Measurements from ENCODE around the gene TMEM25.
"Not testable (repeated sequence)": the region's sequence is repeated elsewhere in the genome, so short reads cannot be mapped to it uniquely, and the experiment has no call there.

The TMEM25 gene

DNA sequence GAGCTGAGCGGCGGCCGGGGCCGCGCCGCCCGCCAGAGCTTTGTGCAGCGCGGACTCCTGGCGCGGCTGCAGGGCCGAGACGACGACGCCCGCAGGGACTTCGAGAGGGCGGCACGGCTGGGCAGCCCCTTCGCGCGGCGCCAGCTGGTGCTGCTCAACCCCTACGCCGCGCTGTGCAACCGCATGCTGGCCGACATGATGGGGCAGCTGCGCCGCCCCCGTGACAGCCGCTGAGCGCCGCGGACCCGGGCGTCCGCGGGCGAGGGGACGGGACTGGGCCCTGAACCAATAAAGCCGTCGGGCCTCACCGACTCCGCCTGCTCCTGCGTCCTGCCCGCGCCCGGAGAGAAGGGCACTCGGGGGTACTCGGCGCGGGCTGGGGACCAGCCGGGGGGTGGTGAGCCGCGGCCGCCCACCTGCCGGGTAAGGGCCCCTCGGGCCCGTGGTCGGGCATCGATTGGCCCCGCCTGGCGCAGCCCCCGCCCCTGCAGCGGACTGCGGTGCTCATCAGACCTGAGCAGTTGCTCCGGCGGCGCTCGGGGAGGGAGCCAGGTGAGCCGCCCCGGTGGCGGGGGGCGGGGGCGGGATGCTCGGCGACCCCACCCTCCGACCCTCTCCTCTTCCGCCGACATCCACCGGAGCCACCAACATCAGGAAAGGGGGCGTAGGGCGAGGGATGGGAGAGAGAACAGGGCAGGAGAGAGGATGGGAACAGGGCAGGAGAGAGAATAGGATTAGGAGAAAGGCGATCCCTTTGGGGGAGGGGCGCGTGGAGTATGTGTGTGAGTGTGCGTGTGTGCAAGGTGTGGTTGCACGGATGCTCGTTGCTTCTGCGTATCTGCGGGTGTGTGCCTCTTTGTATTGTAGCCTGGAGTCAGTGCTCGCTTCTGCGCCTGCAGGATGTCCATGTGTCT is at the start of gene TMEM25:
Gene TMEM25 (plus strand): TSS at position 510 of the 914 bp plus-strand sequence. CDS start 610 bp downstream, outside the sequence.
- DNase-seq = peak; percentile 84

DNA sequence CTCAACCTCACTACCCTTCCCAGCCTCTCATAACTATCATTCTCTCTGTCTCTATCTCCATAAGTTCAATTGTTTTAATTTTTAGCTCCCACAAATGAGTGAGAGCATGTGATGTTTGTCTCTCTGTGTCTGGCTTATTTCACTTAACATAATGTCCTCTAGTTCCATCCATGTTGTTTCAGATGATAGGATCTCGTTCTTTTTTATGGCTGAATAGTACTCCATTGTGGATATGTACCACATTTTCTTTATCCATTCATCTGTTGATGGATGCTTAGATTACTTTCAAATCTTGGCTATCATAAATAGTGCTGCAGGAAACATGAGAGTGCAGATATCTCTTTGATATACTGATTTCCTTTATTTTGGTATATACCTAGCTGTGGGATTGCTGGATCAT is 49.8 kb upstream of the TMEM25 start:
- not testable (repeated sequence) for DNase-seq

- DNase-seq = no peak
Measured at GRCh38 chr11:118484405-118484804, 46.6 kb upstream of the TMEM25 start.

DNA sequence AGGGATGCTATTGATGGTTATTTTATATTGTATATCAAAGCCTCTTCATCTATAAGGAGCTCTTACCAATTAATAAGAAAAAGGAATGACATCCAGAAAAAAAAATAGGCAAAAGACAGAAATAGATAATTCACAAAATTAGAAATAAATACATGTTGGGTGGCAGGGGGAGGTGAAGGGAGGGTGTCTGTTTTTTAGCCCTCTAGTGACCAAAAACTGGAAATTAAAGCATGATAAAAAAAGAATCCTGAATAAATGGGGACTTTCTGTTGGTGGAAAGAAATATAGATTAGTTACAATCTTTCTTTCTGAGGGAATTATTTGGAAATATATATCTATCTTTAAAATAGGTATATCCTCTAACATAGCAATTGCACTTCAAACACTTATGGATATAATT is 45.7 kb upstream of the TMEM25 start:
- peak; percentile 15 for DNase-seq

GRCh38 chr11:118488480-118489109 is 42.4 kb upstream of the TMEM25 start:
- DNase-seq = peak; percentile 83

DNA sequence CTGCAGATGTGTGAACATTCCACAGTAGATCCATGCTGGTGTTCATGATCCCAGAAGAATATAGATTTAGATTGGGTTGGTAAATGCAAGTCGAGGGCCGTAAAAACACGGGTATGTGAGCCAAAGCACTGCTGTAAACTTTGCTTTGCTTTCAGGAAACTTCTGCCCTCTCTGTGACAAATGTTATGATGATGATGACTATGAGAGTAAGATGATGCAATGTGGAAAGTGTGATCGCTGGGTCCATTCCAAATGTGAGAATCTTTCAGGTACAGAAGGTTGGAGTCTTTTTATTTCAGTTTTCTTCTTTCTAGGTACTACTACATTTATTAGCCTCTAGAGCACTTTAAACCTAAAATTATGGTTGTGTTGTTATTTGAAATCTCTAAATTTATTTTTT is 40.0 kb upstream of the TMEM25 start:
- DNase-seq = no peak

- DNase-seq = no peak
Measured at GRCh38 chr11:118497831-118498230, 33.2 kb upstream of the TMEM25 start.

- DNase-seq = no peak
Measured at GRCh38 chr11:118503216-118503615, 27.8 kb upstream of the TMEM25 start.

- DNase-seq = no peak
Measured at GRCh38 chr11:118511601-118512000, 19.4 kb upstream of the TMEM25 start.

GRCh38 chr11:118514103-118514502 is 16.9 kb upstream of the TMEM25 start:
- peak; percentile 75 for DNase-seq

DNA sequence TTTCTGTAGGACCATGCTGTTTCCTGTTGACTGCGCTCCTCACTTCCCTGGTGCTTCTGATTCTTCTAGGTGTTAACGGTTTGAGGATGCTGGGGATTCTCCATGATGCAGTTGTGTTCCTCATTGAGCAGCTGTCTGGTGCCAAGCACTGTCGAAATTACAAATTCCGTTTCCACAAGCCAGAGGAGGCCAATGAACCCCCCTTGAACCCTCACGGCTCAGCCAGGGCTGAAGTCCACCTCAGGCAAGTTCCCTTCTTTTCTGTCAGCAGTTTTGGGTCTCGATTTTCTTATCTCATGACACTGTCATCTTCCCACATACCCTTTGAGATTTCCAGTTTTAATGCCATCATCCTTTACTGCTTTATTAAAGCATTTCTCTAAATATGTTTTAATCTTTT is 11.4 kb upstream of the TMEM25 start:
- DNase-seq = no peak

GRCh38 chr11:118521892-118522311 is 9.1 kb upstream of the TMEM25 start:
- no peak for DNase-seq

DNA sequence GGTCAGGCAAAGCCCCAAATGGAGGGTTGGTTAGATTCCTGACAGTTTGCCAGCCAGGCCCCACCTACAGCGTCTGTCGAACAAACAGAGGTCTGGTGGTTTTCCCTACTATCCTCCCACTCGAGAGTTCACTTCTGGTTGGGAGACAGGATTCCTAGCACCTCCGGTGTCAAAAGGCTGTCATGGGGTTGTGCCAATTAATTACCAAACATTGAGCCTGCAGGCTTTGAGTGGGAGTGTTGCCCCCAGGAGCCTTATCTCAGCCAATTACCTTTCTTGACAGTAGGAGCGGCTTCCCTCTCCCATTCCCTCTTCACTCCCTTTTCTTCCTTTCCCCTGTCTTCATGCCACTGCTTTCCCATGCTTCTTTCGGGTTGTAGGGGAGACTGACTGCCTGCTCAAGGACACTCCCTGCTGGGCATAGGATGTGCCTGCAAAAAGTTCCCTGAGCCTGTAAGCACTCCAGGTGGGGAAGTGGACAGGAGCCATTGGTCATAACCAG is 8.4 kb upstream of the TMEM25 start:
- peak; percentile 61 for DNase-seq

GRCh38 chr11:118524356-118524755 is 6.6 kb upstream of the TMEM25 start:
- DNase-seq = no peak

DNA sequence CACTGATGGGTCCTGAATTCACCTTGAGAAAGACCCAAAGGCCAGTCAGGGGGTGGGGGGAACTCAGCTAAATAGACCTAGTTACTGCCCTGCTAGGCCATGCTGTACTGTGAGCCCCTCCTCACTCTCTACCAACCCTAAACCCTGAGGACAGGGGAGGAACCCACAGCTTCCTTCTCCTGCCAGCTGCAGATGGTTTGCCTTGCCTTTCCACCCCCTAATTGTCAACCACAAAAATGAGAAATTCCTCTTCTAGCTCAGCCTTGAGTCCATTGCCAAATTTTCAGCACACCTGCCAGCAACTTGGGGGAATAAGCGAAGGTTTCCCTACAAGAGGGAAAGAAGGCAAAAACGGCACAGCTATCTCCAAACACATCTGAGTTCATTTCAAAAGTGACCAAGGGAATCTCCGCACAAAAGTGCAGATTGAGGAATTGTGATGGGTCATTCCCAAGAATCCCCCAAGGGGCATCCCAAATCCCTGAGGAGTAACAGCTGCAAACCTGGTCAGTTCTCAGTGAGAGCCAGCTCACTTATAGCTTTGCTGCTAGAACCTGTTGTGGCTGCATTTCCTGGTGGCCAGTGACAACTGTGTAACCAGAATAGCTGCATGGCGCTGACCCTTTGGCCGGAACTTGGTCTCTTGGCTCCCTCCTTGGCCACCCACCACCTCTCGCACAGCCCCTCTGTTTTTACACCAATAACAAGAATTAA is 6.1 kb upstream of the TMEM25 start:
- no peak for DNase-seq

GRCh38 chr11:118526688-118527087 is 4.3 kb upstream of the TMEM25 start:
- DNase-seq = no peak

DNA sequence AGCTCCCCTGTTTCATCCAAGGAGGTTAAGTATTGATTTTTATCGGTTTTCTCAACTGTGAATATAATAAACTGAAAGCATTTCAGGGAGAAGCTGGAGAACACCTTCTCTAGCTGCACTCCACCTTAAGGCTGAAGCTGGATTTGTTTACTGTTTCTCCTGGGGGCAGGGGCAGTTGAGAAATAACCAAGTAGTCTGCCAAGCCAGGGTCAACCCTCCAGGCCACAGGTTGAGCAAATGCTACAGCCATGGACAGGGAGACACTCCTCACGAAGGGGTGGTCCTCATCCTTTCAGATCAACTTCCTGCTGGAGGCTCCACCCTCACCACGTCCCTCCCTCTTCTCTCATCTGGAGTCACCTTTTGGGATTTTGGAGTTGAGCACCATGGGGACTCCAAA is 3.9 kb upstream of the TMEM25 start, which contains the start of gene TTC36:
Gene TTC36 (plus strand): TSS at position 366 of the 400 bp plus-strand sequence. CDS start 21 bp downstream, at position 387.
- no peak for DNase-seq

GRCh38 chr11:118528511-118528910 is 2.5 kb upstream of the TMEM25 start:
- no peak for DNase-seq

- peak; percentile 46 for DNase-seq
Measured at GRCh38 chr11:118529584-118530175, 1.3 kb upstream of the TMEM25 start.

DNA sequence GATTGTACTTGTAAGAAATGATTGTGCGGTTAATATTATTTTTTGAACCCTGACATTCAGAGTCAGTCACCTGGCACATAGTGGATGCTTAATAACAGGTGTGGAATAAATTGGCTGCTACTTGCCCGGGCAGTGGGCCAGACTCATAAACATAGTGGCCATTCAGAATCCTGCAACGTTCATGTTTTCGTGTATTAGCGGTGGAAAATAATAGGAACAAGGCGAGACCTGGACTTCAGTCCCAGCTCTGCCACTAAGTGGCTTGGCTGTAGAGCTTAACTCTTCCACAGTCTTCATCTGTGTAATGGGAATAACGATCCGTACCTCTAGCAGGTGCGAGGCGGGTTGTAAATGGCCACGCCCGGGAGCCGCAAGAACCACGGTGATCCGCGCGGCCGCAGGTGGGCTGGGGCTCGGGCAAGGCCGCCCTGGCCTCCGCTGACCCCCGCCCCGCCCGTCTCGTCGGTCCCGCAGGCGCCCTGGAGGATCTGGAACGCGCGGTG is 761 bp upstream of the TMEM25 start:
- no peak for DNase-seq

DNA sequence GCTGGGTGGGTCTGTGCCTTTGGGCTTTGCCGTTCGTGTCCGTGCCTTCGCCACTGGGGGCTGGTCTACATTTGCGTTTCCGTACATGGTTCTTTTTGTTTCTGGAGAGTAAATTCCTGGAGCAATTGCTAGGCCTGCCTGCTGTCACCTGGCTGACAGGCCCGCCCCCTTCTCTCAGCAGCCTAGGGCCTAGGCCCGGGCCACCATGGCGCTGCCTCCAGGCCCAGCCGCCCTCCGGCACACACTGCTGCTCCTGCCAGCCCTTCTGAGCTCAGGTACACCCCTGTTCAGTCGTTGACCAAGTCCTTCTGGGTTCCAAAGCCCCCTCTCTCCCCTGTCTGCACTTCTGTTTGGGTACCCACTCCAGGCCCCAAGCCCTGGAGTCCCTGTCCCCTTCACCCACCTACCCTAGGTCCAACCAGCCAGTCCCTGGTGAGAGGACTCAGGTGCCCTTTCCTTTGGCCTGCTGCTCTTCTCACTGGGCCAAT is 649 bp downstream of the TMEM25 start:
- no peak for DNase-seq

GRCh38 chr11:118532091-118532490 is 1.1 kb downstream of the TMEM25 start:
- DNase-seq = no peak

Data from DMS53 (cell line).